HepG2 (cell line): Measurements from ENCODE around the gene MFN2. TPM values are rescaled to one million over a fixed set of nuclear protein-coding genes. Genes with fewer than 3 reads are reported as not detected.

Experiments
- ATF6 ChIP-seq: sonication (generic); formaldehyde crosslinking; conservative IDR thresholded peaks from 2 replicates; pipeline ENCODE4 v1.4.0; 2020; ENCODE audit warnings: missing genetic modification reagents
- GPN1 ChIP-seq: sonication (generic); formaldehyde crosslinking; IDR thresholded peaks from 2 replicates; pipeline ENCODE4 v1.5.1; 2020; ENCODE audit warnings: missing genetic modification reagents, borderline replicate concordance
- HIC2 ChIP-seq: sonication (generic); formaldehyde crosslinking; IDR thresholded peaks from 2 replicates; pipeline ENCODE4 v1.9.0; 2022; ENCODE audit warnings: low read depth, missing genetic modification reagents
- TBP ChIP-seq: sonication (generic); formaldehyde crosslinking; IDR thresholded peaks from 2 replicates; pipeline ENCODE4 v1.5.0; 2020; ENCODE audit warnings: missing genetic modification reagents
- TCF7L2 ChIP-seq: IDR thresholded peaks from 2 replicates; pipeline ENCODE4 v1.6.1; 2011; ENCODE audit warnings: mild to moderate bottlenecking, low read depth, low read length, moderate library complexity
- ZBTB4 ChIP-seq: sonication (generic); formaldehyde crosslinking; IDR thresholded peaks from 2 replicates; pipeline ENCODE4 v1.4.0; 2020; ENCODE audit warnings: missing genetic modification reagents, mild to moderate bottlenecking, borderline replicate concordance
- ZNF572 ChIP-seq: sonication (generic); formaldehyde crosslinking; IDR thresholded peaks from 2 replicates; pipeline ENCODE4 v1.5.1; 2020; ENCODE audit warnings: mild to moderate bottlenecking, missing genetic modification reagents
- polyA plus RNA-seq, 8 experiments: library from polyadenylated mRNA; depleted of rRNA in 3 of 8; stranded (reverse) in 7 of 8; unstranded in 1 of 8; fragments of >200 nt; fragmentation: Illumina TruSeq in 4 of 8; extraction: Trizol in 4 of 8; gene quantifications; 2 replicates each; pipeline versions ENCODE4 v1.2.1 to v1.2.3, GENCODE V29; 2011 to 2016; ENCODE audit warnings: low read depth in 4 of 8, missing spikeins in 1 of 8, mixed read lengths in 1 of 8; ENCODE audit not compliant: insufficient read depth in 1 of 8
- total RNA-seq, 5 experiments: library from RNA; depleted of rRNA; stranded (reverse); fragments of >200 nt; fragmentation: Illumina TruSeq; extraction: Trizol; gene quantifications; 2 replicates each; pipeline ENCODE4 v1.2.3, GENCODE V29; 2016; ENCODE audit warnings: low read depth in 1 of 5
- TF ChIP-seq, protein P1 (sequence below): sonication (generic); formaldehyde crosslinking; IDR thresholded peaks from 2 replicates; pipeline ENCODE4 v1.5.0; 2020; ENCODE audit warnings: mild to moderate bottlenecking, missing genetic modification reagents, borderline replicate concordance
- TF ChIP-seq, protein P2 (sequence below): sonication (generic); formaldehyde crosslinking; IDR thresholded peaks from 2 replicates; pipeline ENCODE4 v1.4.0; 2020; ENCODE audit warnings: missing genetic modification reagents, low read depth, mild to moderate bottlenecking, borderline replicate concordance

The MFN2 gene
- total and polyA plus RNA-seq, 2 of the 13 experiments (the other 11 are each of a cell fraction or from before 2014, with no cell fraction given) = 38.7 to 60.9 TPM

DNA sequence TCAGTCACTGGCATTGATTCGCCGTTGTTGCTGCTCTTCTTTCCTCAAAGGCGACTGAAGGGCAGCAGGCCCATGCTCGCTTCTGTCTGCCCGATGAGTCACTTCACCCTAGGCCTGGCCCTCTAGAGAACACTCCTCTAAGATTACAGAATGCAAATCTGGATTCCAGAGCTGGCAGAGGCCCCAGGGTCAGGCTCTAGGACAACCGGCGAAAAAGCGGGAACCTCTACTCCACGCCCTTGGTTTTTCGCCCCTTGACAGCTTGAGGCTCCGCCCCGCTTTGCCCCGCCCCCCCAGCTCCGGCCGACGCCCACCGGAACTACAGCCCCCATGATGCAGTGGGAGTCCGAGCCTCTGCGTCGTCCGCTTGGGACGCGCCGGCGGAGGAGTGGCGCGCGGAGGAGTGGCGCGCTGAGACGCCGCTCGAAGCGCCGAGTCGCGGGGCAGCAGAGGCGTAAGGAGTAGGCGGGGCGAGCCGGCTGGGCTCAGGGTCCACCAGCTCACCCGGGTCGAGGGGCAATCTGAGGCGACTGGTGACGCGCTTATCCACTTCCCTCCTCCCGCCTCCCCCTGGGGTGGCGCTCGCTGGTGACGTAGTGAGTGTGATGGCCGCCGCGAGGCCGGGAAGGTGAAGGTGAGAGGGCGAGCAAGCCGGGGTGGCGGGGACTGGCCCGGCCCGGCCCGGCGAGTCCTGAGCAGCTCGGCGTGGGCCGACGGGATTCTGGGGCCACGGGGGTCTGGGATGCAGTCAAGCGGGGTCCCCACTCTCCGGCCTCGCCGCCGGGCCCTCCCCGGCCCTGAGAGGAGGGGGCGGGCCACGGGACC, at the start of gene MFN2 (continued):
- TF ChIP-seq ZBTB4 (CRISPR knock-in tag) = no peak
- TF ChIP-seq TCF7L2 = no peak
- TF ChIP-seq, protein P1, sequence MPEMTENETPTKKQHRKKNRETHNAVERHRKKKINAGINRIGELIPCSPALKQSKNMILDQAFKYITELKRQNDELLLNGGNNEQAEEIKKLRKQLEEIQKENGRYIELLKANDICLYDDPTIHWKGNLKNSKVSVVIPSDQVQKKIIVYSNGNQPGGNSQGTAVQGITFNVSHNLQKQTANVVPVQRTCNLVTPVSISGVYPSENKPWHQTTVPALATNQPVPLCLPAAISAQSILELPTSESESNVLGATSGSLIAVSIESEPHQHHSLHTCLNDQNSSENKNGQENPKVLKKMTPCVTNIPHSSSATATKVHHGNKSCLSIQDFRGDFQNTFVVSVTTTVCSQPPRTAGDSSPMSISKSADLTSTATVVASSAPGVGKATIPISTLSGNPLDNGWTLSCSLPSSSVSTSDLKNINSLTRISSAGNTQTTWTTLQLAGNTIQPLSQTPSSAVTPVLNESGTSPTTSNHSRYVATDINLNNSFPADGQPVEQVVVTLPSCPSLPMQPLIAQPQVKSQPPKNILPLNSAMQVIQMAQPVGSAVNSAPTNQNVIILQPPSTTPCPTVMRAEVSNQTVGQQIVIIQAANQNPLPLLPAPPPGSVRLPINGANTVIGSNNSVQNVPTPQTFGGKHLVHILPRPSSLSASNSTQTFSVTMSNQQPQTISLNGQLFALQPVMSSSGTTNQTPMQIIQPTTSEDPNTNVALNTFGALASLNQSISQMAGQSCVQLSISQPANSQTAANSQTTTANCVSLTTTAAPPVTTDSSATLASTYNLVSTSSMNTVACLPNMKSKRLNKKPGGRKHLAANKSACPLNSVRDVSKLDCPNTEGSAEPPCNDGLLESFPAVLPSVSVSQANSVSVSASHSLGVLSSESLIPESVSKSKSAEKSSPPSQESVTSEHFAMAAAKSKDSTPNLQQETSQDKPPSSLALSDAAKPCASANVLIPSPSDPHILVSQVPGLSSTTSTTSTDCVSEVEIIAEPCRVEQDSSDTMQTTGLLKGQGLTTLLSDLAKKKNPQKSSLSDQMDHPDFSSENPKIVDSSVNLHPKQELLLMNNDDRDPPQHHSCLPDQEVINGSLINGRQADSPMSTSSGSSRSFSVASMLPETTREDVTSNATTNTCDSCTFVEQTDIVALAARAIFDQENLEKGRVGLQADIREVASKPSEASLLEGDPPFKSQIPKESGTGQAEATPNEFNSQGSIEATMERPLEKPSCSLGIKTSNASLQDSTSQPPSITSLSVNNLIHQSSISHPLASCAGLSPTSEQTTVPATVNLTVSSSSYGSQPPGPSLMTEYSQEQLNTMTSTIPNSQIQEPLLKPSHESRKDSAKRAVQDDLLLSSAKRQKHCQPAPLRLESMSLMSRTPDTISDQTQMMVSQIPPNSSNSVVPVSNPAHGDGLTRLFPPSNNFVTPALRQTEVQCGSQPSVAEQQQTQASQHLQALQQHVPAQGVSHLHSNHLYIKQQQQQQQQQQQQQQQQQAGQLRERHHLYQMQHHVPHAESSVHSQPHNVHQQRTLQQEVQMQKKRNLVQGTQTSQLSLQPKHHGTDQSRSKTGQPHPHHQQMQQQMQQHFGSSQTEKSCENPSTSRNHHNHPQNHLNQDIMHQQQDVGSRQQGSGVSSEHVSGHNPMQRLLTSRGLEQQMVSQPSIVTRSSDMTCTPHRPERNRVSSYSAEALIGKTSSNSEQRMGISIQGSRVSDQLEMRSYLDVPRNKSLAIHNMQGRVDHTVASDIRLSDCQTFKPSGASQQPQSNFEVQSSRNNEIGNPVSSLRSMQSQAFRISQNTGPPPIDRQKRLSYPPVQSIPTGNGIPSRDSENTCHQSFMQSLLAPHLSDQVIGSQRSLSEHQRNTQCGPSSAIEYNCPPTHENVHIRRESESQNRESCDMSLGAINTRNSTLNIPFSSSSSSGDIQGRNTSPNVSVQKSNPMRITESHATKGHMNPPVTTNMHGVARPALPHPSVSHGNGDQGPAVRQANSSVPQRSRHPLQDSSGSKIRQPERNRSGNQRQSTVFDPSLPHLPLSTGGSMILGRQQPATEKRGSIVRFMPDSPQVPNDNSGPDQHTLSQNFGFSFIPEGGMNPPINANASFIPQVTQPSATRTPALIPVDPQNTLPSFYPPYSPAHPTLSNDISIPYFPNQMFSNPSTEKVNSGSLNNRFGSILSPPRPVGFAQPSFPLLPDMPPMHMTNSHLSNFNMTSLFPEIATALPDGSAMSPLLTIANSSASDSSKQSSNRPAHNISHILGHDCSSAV = no peak
- no peak for TF ChIP-seq ZNF572
- TF ChIP-seq ATF6 (CRISPR knock-in tag) = no peak
- TF ChIP-seq HIC2 (CRISPR knock-in tag) = peak; percentile 5
- TF ChIP-seq TBP (CRISPR knock-in tag) = no peak
- TF ChIP-seq GPN1 (CRISPR knock-in tag) = no peak
- TF ChIP-seq, protein P2, sequence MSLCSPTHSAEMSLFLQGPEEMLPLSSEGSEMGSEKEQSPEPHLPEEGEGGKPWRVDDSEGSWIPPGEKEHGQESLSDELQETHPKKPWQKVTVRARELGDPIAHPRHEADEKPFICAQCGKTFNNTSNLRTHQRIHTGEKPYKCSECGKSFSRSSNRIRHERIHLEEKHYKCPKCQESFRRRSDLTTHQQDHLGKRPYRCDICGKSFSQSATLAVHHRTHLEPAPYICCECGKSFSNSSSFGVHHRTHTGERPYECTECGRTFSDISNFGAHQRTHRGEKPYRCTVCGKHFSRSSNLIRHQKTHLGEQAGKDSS (CRISPR knock-in tag) = peak; percentile 77; the same call in 1 of the 2 replicates
